Measurements from ENCODE around the gene CRYBB1.

- TF ChIP-seq EZH2phosphoT487 (IDR thresholded peaks at IDR 0.05; ENCODE audit: borderline replicate concordance, low read length): no peak
- no peak for TF ChIP-seq CTCF (conservative IDR thresholded peaks at IDR 0.05; ENCODE audit: low read depth, low read length)
These were observed 53.6 kb downstream of the CRYBB1 start for GRCh38 chr22:26564181-26564580.

All from PC-3 (cell line).